ENCODE results near the gene SPATA13.

DNA sequence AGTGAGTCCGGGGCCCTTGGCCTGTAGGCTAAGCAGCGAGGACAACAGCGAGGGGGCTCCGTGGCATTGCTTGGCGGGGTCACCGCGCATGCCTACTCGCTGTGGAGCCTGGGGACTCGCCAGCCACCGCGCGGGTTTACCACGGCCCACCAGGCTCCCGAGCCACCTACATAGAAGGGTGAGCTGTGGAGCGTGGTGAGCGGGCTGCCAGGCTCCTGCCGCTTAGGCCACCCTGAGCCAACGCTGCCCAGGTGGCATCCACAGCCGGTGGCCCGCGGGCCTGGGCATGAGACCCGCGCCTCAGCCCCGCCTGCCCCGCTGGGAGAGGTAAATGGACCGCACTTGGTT is 180.1 kb downstream of the SPATA13 start:
- TF ChIP-seq, protein P1, sequence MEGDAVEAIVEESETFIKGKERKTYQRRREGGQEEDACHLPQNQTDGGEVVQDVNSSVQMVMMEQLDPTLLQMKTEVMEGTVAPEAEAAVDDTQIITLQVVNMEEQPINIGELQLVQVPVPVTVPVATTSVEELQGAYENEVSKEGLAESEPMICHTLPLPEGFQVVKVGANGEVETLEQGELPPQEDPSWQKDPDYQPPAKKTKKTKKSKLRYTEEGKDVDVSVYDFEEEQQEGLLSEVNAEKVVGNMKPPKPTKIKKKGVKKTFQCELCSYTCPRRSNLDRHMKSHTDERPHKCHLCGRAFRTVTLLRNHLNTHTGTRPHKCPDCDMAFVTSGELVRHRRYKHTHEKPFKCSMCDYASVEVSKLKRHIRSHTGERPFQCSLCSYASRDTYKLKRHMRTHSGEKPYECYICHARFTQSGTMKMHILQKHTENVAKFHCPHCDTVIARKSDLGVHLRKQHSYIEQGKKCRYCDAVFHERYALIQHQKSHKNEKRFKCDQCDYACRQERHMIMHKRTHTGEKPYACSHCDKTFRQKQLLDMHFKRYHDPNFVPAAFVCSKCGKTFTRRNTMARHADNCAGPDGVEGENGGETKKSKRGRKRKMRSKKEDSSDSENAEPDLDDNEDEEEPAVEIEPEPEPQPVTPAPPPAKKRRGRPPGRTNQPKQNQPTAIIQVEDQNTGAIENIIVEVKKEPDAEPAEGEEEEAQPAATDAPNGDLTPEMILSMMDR (IDR thresholded peaks at IDR 0.05) = no peak
- no peak for TF ChIP-seq POLR2A (IDR thresholded peaks at IDR 0.05)
